ENCODE data around the gene TMEM248. TPM values are rescaled to one million over a fixed set of nuclear protein-coding genes. Genes with fewer than 3 reads are reported as not detected.
"Not testable (repeated sequence)": the region's sequence is repeated elsewhere in the genome, so short reads cannot be mapped to it uniquely, and the experiment has no call there.

Gene TMEM248
- total RNA-seq, 2 experiments from 2014 or later, result 80.0 to 91.4 TPM

GRCh38 chr7:66953044-66953427 is 32.0 kb downstream of the TMEM248 start:
- no peak for DNase-seq
- ATAC-seq, result no peak
- Mint-ChIP-seq H3K4me1 (ENCODE audit: low read depth) (no peaks in the 10 kb centered on the region), H3K9me3 (ENCODE audit: insufficient read depth) (no peaks in the 10 kb centered on the region), H3K36me3 (ENCODE audit: low read depth) (peaks cover 52% of the 10 kb centered on the region), H3K4me3 (no peak overlapping the region), H3K27me3 (ENCODE audit: low read depth) (no peaks in the 10 kb centered on the region), H3K27ac (no peak overlapping the region)
- ChIA-PET CTCF (no interaction called here), POLR2A (no interaction called here)

GRCh38 chr7:66957595-66958290 is 36.7 kb downstream of the TMEM248 start:
- H3K9me3 Mint-ChIP-seq (ENCODE audit: insufficient read depth), result no peaks in the 10 kb centered on the region
- POLR2A ChIA-PET, result no interaction called here
- no peak overlapping the region for H3K27ac Mint-ChIP-seq
- H3K4me3 Mint-ChIP-seq, result no peak overlapping the region
- H3K27me3 Mint-ChIP-seq (ENCODE audit: low read depth), result no peaks in the 10 kb centered on the region
- no peaks in the 10 kb centered on the region for H3K4me1 Mint-ChIP-seq (ENCODE audit: low read depth)
- no peak for ATAC-seq
- peaks cover 48% of the 10 kb centered on the region for H3K36me3 Mint-ChIP-seq (ENCODE audit: low read depth)
- CTCF ChIA-PET, result no interaction called here
- DNase-seq, result no peak

- H3K9me3 Mint-ChIP-seq (ENCODE audit: insufficient read depth), result no peaks in the 10 kb centered on the region
- no peaks in the 10 kb centered on the region for H3K27me3 Mint-ChIP-seq (ENCODE audit: low read depth)
- no peak overlapping the region for H3K27ac Mint-ChIP-seq
- ATAC-seq, result no peak
- no peaks in the 10 kb centered on the region for H3K4me1 Mint-ChIP-seq (ENCODE audit: low read depth)
- CTCF ChIA-PET, result no interaction called here
- peaks cover 39% of the 10 kb centered on the region for H3K36me3 Mint-ChIP-seq (ENCODE audit: low read depth)
- POLR2A ChIA-PET, result no interaction called here
- H3K4me3 Mint-ChIP-seq, result no peak overlapping the region
- no peak for DNase-seq
Observed at GRCh38 chr7:66958538-66959350, 37.7 kb downstream of the TMEM248 start.

- Mint-ChIP-seq H3K4me1 (ENCODE audit: low read depth) (no peaks in the 10 kb centered on the region), H3K36me3 (ENCODE audit: low read depth) (peaks cover 33% of the 10 kb centered on the region), H3K27me3 (ENCODE audit: low read depth) (no peaks in the 10 kb centered on the region), H3K27ac (no peak overlapping the region), H3K9me3 (ENCODE audit: insufficient read depth) (no peaks in the 10 kb centered on the region), H3K4me3 (no peak overlapping the region)
- ATAC-seq (no peak), DNase-seq (no peak)
- POLR2A ChIA-PET, result no interaction called here
- CTCF ChIA-PET, result no interaction called here
Observed at GRCh38 chr7:66960192-66960591, 39.2 kb downstream of the TMEM248 start.

GRCh38 chr7:66961096-66961495 is 40.1 kb downstream of the TMEM248 start:
- peak overlapping the region; percentile 30 for H3K27ac Mint-ChIP-seq
- no peaks in the 10 kb centered on the region for H3K9me3 Mint-ChIP-seq (ENCODE audit: insufficient read depth)
- H3K27me3 Mint-ChIP-seq (ENCODE audit: low read depth), result no peaks in the 10 kb centered on the region
- no peak for ATAC-seq
- peaks cover 31% of the 10 kb centered on the region for H3K36me3 Mint-ChIP-seq (ENCODE audit: low read depth)
- no peak for DNase-seq
- CTCF ChIA-PET, result no interaction called here
- H3K4me3 Mint-ChIP-seq, result no peak overlapping the region
- POLR2A ChIA-PET, result no interaction called here
- H3K4me1 Mint-ChIP-seq (ENCODE audit: low read depth), result no peaks in the 10 kb centered on the region

- H3K27ac Mint-ChIP-seq, result no peak overlapping the region
- ChIA-PET POLR2A (no interaction called here), CTCF (no interaction called here)
Observed at GRCh38 chr7:66964411-66964810, 43.4 kb downstream of the TMEM248 start.

GRCh38 chr7:66967029-66967428 is 46.0 kb downstream of the TMEM248 start:
- no peak overlapping the region for H3K27ac Mint-ChIP-seq
- no peaks in the 10 kb centered on the region for H3K4me1 Mint-ChIP-seq (ENCODE audit: low read depth)
- H3K36me3 Mint-ChIP-seq (ENCODE audit: low read depth), result no peaks in the 10 kb centered on the region
- POLR2A ChIA-PET, result no interaction called here
- no peaks in the 10 kb centered on the region for H3K27me3 Mint-ChIP-seq (ENCODE audit: low read depth)
- ATAC-seq (no peak), DNase-seq (no peak)
- no peaks in the 10 kb centered on the region for H3K9me3 Mint-ChIP-seq (ENCODE audit: insufficient read depth)
- H3K4me3 Mint-ChIP-seq, result no peak overlapping the region
- CTCF ChIA-PET, result no interaction called here

More at GRCh38 chr7:66964411-66964810, 43.4 kb downstream of the TMEM248 start:
- Mint-ChIP-seq H3K4me1 (ENCODE audit: low read depth) (no peaks in the 10 kb centered on the region), H3K4me3 (no peak overlapping the region), H3K9me3 (ENCODE audit: insufficient read depth) (no peaks in the 10 kb centered on the region), H3K36me3 (ENCODE audit: low read depth) (peaks cover 8% of the 10 kb centered on the region), H3K27me3 (ENCODE audit: low read depth) (no peaks in the 10 kb centered on the region)
- DNase-seq (no peak), ATAC-seq (no peak)

GRCh38 chr7:66969001-66969400 is 48.0 kb downstream of the TMEM248 start:
- H3K9me3 Mint-ChIP-seq (ENCODE audit: insufficient read depth); POLR2A ChIA-PET; ATAC-seq; H3K4me1 Mint-ChIP-seq (ENCODE audit: low read depth); H3K27ac Mint-ChIP-seq; H3K27me3 Mint-ChIP-seq (ENCODE audit: low read depth); DNase-seq; H3K36me3 Mint-ChIP-seq (ENCODE audit: low read depth); H3K4me3 Mint-ChIP-seq; CTCF ChIA-PET: not testable (repeated sequence)

GRCh38 chr7:66970310-66970709 is 49.3 kb downstream of the TMEM248 start:
- Mint-ChIP-seq H3K4me1 (ENCODE audit: low read depth) (no peaks in the 10 kb centered on the region), H3K36me3 (ENCODE audit: low read depth) (no peaks in the 10 kb centered on the region), H3K9me3 (ENCODE audit: insufficient read depth) (no peaks in the 10 kb centered on the region), H3K4me3 (no peak overlapping the region), H3K27me3 (ENCODE audit: low read depth) (no peaks in the 10 kb centered on the region), H3K27ac (no peak overlapping the region)
- ChIA-PET POLR2A (no interaction called here), CTCF (no interaction called here)
- ATAC-seq (no peak), DNase-seq (no peak)

- Mint-ChIP-seq H3K9me3 (ENCODE audit: insufficient read depth) (peaks cover 5% of the 10 kb centered on the region), H3K27ac (no peak overlapping the region), H3K4me1 (ENCODE audit: low read depth) (no peaks in the 10 kb centered on the region), H3K27me3 (ENCODE audit: low read depth) (no peaks in the 10 kb centered on the region), H3K36me3 (ENCODE audit: low read depth) (peaks cover 2% of the 10 kb centered on the region), H3K4me3 (no peak overlapping the region)
- DNase-seq (no peak), ATAC-seq (no peak)
- ChIA-PET POLR2A (no interaction called here), CTCF (no interaction called here)
Observed at GRCh38 chr7:66974986-66975590, 54.1 kb downstream of the TMEM248 start.

GRCh38 chr7:66978312-66978711 is 57.3 kb downstream of the TMEM248 start:
- H3K9me3 Mint-ChIP-seq (ENCODE audit: insufficient read depth), result peaks cover 11% of the 10 kb centered on the region
- DNase-seq; H3K4me1 Mint-ChIP-seq (ENCODE audit: low read depth); POLR2A ChIA-PET; H3K27ac Mint-ChIP-seq; H3K4me3 Mint-ChIP-seq; ATAC-seq; H3K27me3 Mint-ChIP-seq (ENCODE audit: low read depth); CTCF ChIA-PET; H3K36me3 Mint-ChIP-seq (ENCODE audit: low read depth): not testable (repeated sequence)

GRCh38 chr7:66979013-66979412 is 58.0 kb downstream of the TMEM248 start:
- CTCF ChIA-PET; ATAC-seq; H3K36me3 Mint-ChIP-seq (ENCODE audit: low read depth); H3K4me1 Mint-ChIP-seq (ENCODE audit: low read depth); POLR2A ChIA-PET; H3K27ac Mint-ChIP-seq; DNase-seq; H3K4me3 Mint-ChIP-seq; H3K27me3 Mint-ChIP-seq (ENCODE audit: low read depth): not testable (repeated sequence)
- peaks cover 11% of the 10 kb centered on the region for H3K9me3 Mint-ChIP-seq (ENCODE audit: insufficient read depth)
